ENCODE data around the gene CUBN. TPM values are rescaled to one million over a fixed set of nuclear protein-coding genes. Genes with fewer than 3 reads are reported as not detected.

The CUBN gene
- under 0.01 TPM in 2 replicates for total RNA-seq

DNA sequence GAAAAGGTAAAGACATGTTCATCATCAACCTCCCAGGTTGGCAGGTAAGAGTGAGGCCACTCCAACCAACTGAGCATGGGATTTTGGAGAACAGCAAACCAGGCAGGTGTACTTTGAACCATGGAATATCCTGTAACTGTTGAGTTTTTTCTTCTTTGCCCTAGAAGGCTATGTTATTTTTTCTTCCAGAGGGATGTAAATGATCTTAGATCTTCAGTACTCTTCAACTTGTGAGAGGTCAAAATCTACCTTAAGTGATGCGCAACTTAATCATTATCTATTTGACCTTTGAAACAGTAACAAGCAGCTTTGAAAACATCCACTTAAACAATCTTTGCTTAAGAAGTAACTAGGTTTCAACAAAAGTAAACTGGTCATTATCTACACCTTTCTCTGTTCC, at the start of gene CUBN:
Gene CUBN, minus strand, starts transcription at position 71 of the 400 bp plus-strand sequence. Its CDS starts 46 bp downstream, at position 25.

DNA sequence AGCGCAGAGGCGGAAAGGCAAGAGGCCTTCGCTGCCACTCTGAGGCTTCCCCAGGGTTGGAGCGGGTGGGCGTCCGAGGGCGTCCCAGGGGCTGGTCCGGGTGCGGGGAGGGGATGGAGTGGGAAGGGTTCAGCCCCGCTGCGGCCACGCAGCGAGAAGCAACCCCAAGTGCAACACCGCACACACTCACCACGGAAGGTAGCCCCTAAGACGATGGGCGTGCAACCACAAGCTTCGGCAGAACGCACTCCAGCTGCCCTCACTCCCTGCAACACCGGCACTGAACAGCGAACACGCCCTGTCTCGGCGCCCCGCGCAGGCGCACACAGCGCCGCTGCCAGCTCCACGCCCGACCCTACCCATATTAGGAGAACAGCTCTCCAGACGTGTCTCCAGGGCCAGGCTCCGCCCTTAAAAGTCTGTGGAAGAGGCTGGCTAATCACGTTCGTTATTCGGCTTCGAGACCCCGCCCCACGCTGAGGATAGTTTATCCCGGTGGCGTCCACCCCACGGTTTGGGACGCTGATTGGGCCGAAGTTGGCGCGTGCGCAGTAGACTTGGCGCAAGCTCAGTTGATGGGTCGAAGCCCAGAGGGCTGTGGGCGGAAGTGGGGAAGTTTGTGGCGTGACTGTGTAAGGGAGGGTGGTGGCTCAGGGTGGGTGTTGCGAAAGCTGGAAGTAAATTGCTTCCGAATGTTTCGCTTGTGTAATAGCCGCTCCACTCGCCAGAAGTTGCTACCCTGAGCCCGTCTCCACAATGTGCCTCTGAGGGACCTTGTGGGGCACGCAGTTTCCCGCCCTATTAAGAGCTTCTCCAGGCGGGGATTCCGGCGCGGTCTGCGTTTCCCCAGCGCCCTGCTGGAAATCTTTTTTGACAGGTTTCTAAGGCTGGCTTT, 312.2 kb downstream of the CUBN start, which contains the start of gene RSU1:
Gene RSU1, minus strand, starts transcription at position 300 of the 895 bp plus-strand sequence. CDS start 343 bp downstream, outside the sequence.

Other genes with a start within 250 kb of the CUBN start
- 2.6 and 4.0 TPM in 2 replicates for gene TRDMT1, start 71.9 kb upstream of the CUBN start, total RNA-seq
- 1,572 and 2,255 TPM in 2 replicates for gene VIM, start 98.4 kb upstream of the CUBN start, total RNA-seq